EH (cell line): ENCODE results near the gene FAM170B.

Experiments
- DNase-seq: peaks from one replicate; pipeline ENCODE4 v3.0.0-alpha.2; 2015; ENCODE audit warnings: low read depth

FAM170B gene

GRCh38 chr10:49169776-49170175, 36.0 kb upstream of the FAM170B start:
- DNase-seq, result no peak

GRCh38 chr10:49168831-49169500, 35.1 kb upstream of the FAM170B start:
- DNase-seq, result peak; percentile 48

- no peak for DNase-seq
These were observed 34.3 kb upstream of the FAM170B start for GRCh38 chr10:49168171-49168540.

- no peak for DNase-seq
These were observed 33.8 kb upstream of the FAM170B start for GRCh38 chr10:49167425-49168170.

DNA sequence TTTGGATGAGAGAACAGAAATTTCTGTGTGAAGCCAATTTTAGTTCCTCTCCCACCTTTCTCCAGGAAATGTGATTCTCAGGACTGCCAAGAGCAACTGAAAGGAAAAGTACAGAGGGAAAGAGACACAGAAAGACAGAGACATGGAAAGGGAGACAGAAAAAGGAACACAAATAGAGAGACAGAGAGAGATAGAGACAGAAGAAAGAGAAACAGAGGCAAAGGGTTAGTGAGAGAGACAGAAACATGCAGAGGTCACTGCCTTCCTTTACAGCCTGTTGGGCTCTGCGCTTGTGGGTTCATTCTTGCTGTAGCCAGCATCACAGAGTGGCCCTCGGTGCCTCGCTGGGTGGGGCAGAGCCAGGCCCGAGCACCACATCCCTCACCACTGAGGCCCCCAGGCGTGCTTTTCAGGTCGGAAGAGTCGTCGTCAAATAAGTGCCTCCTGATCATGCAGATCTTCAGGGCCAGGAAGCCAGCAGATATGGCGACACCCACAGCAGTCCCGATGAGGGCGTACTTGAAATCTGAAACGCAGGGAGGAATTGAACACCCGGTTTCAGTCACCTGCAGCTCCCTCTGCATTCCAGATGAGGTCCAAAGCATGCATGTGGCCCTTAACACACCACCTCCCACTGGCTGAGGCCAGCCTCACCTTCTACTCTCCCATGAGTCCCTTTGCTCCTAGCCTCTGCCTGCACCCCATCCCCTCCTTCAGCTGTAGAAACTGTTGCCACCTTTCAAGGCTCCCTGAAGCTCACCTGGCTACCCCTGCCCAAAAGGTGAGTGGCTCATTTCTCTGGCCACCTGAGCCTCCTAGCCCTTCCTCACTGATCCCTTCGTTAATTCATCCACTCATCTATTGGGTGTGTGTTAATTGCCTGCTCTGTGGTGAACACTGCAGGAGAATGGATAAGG, 32.9 kb upstream of the FAM170B start:
- no peak for DNase-seq

- DNase-seq, result no peak
These were observed 32.1 kb upstream of the FAM170B start for GRCh38 chr10:49165821-49166483.

DNA sequence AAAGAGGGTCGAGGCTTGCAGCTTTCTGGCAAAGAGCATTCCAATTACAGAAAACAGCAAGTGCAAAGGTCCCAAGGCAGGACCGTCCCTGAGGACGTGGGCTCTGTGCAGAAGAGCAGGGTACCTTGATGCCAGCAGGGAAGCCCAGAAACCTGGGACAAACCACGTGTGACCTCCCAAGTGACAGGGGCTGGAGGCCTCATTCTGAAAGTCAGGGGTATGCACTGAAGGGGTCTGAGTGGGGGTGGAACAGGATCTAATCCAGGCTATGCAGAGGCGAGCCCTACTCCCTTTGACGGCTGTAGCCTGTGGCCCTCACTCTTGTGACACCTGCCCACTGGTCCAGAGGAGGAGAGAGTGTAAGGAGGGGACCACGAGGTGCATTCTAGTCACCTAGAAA, 31.4 kb upstream of the FAM170B start:
- DNase-seq, result no peak

DNA sequence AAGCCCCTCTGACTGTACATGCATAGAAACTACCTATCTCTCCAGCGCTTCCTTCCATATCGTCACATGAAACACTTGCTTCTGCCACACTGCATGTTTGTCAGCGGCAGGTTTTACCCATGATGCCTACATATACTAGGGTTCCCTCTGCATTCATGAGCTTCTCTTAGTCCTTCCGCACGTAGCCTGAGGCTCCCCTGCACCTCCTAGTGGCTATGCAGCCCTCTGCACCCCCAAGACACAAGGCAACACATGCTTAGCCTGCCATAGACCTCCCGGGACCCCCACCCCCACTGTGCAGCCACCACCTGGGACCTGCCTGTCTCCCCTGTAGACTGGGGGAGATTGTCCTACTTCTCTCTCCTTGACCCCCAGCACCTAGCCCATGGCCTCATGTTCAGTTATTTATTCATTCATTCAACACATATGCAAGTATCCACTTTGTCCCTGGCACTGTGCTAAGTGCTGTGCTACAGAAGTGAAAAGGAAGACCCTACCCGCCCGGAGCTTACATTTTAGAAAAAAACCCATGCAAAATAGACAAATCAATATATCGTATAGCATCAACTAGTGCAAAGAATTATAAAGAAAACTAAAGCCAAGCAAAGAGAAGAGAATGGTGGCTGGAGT, 30.9 kb upstream of the FAM170B start:
- peak; percentile 39 for DNase-seq

GRCh38 chr10:49163741-49164140, 29.9 kb upstream of the FAM170B start:
- DNase-seq, result peak; percentile 86

DNA sequence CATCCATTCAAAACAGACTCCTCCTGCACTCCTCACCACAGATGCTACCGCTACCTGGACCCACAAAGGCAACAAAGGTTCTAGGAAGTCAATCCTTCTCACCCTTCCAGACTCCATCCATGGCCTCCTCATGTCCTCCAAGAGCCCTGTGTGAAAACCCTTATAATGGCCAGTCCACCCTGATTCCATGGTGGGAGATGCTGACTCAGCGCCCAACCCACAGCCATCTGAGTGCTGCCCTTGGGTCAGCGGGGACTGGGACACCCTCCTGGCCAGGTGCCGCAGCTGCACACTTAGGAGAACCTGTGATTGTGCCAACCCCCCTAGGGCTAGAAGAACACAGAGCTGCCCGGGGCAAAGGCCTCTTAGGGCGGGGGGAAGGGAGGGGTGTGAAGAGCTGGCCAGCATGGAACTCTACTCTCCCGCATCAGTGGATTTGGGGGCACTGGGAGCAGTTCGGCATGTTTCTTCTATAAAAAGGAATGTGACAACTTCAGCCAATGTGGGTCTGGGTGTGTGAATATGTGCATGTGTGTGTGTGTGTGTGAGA, 29.0 kb upstream of the FAM170B start:
- no peak for DNase-seq

DNA sequence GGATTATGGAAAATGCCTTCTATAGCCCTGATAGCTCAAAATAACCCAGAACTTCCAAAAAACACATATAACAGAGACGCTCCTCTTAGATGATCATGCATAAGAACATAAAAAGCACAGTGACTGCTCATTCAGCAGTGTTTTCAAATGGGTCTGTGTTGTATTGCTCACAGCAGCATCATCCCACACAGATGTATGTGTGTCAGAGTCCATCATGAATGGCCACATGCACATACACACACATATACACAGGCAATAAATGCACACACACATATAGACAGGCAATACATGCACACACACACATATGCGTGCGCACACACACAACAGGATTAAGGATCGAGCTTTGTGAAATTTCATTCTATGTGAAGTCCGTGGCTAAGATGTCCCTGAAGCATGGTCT, 28.2 kb upstream of the FAM170B start:
- no peak for DNase-seq

DNA sequence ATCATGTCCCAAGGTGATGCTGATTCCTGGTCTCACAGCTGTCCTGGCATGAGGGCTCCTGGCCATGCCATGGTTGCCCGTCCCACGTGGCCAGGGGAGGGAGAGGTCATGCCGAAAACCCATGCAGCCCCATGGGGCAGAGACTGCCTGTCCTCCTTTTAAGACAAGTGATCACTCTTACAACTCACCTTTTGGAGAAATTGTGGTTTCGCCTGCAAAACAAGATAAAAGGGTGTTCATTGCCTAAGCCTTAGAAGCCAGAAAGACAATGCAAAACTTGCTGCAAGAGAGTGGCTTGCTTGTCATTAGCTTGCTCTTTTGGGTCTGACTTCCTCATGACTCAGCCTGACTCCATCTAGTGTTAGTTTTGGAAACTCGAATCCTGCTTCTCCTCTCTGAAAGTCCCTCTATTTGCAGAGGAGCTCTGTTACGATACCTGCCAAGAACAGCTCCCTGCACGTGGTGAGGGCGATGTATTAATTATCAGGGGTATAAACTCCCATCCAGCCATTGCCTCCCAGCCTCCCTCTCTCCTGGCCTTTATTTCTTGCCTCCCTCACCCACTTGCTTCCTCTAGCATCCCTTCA, 27.7 kb upstream of the FAM170B start:
- peak; percentile 72 for DNase-seq

- no peak for DNase-seq
These were observed 27.0 kb upstream of the FAM170B start for GRCh38 chr10:49160814-49161213.

DNA sequence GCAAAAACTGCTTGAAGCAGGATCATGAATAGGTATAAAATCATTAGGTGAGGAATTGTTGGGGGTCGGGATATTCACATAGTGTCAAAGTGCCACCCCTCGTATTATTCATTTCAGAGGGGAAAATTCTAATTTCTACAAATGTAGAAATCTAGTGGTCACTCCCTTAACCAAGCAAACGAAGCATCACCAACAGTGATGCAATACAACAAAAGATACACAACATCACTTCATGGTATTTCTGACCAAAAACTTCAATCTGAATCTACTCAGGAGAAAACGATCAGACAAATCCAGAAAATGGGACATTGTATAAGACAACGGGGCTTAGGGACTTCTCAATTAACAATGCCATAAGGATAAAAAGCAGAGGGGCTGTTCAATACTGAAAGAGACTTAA, 26.3 kb upstream of the FAM170B start:
- DNase-seq, result no peak

- DNase-seq, result no peak
These were observed 25.1 kb upstream of the FAM170B start for GRCh38 chr10:49158915-49159314.

DNA sequence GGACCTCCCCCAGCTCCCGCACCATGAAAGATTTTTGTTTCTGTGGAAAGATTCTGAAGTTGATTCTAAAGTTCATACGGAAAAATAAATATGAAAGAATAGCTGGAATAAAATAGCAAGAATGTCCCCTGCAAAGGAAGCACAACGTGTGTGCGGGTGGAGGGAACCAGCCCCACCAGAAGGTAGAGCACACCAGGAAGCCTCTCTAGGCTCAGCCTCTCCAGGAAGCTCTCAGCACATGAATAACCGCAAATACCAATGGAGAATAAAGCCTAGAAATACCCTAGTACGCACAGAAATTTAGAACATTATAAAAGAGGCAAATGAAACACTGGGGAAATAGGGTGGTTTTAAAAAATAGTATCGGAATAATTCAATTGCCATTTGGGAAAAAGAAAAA, 24.6 kb upstream of the FAM170B start:
- DNase-seq, result no peak

DNA sequence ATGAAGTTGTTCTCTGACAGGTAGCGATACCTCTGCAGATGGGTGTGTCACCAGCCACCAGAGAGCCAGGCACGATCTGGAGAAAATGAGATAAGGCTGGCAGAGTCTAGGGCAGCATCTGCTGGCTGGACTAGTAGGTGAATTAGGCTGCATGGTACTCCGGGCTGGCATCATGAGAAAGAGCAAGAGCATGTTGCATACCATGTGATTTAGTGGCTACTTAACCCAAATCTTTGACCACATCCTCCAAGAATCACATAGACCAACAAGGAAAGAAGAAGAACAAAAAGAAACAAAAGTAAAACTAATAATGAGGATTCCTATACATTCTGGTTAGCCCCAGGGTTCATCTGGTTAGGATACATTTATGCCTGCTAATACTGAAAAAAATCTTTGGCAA, 23.4 kb upstream of the FAM170B start:
- DNase-seq, result no peak

- DNase-seq, result no peak
These were observed 20.8 kb upstream of the FAM170B start for GRCh38 chr10:49154641-49155040.

GRCh38 chr10:49153971-49154370, 20.1 kb upstream of the FAM170B start:
- peak; percentile 79 for DNase-seq

DNA sequence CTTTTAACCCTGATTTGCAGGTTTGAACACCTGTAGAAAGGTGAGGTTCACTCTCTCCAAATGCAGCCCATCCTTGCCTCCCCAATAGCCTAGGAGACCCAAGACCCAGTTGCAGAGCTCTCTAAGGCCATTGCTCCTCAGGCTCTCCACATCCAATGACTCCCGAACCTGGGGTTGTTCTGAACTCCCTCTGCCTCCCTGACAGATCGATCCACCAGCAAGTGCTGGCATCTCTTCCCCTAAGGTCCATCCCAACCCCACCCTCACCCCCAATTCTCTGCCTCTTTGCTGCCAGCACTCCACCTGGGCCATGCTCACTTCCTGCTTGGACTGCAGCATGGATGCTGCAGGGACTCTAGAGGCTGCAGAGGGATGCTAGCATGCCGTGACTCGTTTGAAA, 19.3 kb upstream of the FAM170B start:
- DNase-seq, result no peak

- no peak for DNase-seq
These were observed 18.8 kb upstream of the FAM170B start for GRCh38 chr10:49152663-49153062.
